ENCODE results near the gene BRD9. TPM values are rescaled to one million over a fixed set of nuclear protein-coding genes. Genes with fewer than 3 reads are reported as not detected.
"Not testable (repeated sequence)": the region's sequence is repeated elsewhere in the genome, so short reads cannot be mapped to it uniquely, and the experiment has no call there.

BRD9 gene
- total and polyA plus RNA-seq, 4 donors, result 33.4 to 49.2 (median 41.2) TPM

DNA sequence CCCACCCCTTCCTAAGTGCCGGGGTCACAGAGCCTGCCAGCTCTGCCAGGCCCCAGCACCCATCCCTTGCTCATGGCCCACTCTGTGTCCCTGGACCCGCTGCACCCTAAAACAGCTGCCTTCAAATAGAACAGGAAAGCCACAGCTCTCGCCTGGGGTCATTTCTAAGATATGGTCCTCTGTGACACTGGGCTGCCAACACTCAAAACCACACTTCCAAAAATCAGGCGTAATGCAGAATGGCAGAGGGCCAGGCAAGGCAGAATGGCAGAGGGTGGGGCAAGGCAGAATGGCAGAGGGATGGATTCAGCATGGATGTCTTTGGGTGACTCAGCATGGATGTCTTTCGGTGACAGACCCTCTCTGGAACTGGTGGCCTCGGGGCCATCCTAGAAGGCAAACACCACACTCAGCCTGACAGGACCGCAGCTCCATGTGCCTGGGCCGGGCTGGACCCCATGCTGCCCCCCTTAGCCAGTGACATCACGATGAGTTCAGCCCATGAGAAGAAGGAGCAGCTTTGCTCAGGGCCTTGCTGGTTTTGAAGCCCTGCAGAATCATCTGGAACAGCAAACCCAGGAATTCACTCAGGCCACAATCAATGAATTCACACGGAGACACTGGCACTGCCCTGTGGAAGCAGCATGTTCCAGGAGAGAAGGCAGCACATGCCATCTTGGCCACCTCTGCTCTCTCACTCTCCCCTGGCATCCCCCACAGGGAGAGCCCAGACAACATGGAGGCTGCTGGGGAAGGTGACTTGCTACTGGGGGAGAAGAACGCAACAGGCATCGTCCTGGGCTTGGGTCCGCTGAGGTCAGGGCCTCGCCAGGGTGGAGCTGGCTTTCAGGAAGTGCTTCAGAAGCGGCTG is 50.8 kb downstream of the BRD9 start:
- not testable (repeated sequence) for H3K27me3 ChIP-seq (ENCODE audit: control insufficient read depth, insufficient read depth, low read length); H3K4me3 ChIP-seq (ENCODE audit: low read depth, low read length); H3K4me1 ChIP-seq (ENCODE audit: control insufficient read depth, insufficient read depth, low read length); DNase-seq (ENCODE audit: low read depth in 4 of 6, low spot score in 6 of 6); H3K27ac ChIP-seq (ENCODE audit: low read depth, low read length); H3K9me3 ChIP-seq (ENCODE audit: control insufficient read depth, insufficient read depth, low read length)
- peaks cover 52% of the 10 kb centered on the region for H3K36me3 ChIP-seq (ENCODE audit: control insufficient read depth, insufficient read depth, low read length)
- WGBS (ENCODE audit: insufficient coverage), result 87% methylated on average over 10 of the region's 15 CpGs

DNA sequence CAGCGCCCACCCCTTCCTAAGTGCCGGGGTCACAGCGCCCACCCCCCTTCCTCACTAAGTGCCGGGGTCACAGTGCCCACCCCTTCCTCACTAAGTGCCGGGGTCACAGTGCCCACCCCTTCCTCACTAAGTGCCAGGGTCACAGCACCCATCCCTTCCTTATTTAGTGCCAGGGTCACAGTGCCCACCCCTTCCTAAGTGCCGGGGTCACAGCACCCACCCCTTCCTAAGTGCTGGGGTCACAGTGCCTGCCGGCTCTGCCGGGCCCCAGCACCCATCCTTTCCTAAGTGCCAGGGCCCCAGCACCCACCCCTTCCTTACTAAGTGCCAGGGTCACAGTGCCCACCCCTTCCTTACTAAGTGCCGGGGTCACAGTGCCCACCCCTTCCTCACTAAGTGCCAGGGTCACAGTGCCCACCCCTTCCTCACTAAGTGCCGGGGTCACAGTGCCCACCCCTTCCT is 51.6 kb downstream of the BRD9 start:
- H3K27ac ChIP-seq (ENCODE audit: low read depth, low read length); H3K9me3 ChIP-seq (ENCODE audit: control insufficient read depth, insufficient read depth, low read length); H3K27me3 ChIP-seq (ENCODE audit: control insufficient read depth, insufficient read depth, low read length); H3K4me1 ChIP-seq (ENCODE audit: control insufficient read depth, insufficient read depth, low read length); H3K4me3 ChIP-seq (ENCODE audit: low read depth, low read length); DNase-seq (ENCODE audit: low read depth in 4 of 6, low spot score in 6 of 6): not testable (repeated sequence)
- peaks cover 49% of the 10 kb centered on the region for H3K36me3 ChIP-seq (ENCODE audit: control insufficient read depth, insufficient read depth, low read length)
- 85% methylated on average over 7 of the region's 10 CpGs for WGBS (ENCODE audit: insufficient coverage)

DNA sequence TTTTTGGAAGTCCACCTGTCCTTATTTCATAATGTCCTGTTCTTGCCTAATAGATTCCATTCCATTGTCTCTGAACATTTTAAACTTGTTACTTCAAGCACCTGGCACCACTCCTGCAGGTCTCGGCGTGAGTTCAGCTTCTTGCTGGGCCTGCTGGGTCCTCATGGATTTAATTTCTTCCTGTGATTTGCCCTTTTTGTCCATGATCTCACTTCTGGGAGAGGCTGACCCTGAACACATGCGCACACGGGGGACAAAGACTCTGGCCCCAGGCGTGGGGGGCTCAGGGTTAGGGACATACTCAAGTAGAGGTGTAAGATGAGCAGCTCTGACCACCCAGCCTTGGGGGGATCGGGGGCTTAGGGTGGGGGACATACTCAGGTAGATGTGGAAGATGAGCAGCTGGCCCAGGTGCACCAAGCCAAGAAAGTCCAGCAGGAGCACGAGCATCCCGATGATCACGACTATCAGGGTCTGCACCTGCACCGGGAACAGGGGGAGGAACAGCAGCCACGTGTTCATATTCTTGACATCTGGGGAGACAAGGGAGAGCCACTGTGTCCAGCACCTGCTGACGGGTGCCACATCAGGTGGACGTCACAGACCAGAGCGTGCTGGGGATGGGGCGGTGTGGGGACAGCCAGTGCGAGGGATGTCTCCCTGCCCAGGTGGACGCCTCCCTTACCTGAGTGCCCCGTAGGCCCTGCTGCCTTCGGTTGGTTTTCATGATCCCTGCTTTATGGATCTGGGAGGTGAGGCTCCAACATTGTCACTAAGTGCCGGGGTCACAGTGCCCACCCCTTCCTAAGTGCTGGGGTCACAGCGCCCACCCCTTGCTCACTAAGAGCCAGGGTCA is 52.3 kb downstream of the BRD9 start:
- peaks cover 49% of the 10 kb centered on the region for H3K36me3 ChIP-seq (ENCODE audit: control insufficient read depth, insufficient read depth, low read length)

GRCh38 chr5:838431-838851 is 54.2 kb downstream of the BRD9 start:
- H3K9me3 ChIP-seq (ENCODE audit: control insufficient read depth, insufficient read depth, low read length); H3K4me1 ChIP-seq (ENCODE audit: control insufficient read depth, insufficient read depth, low read length); H3K27ac ChIP-seq (ENCODE audit: low read depth, low read length); DNase-seq (ENCODE audit: low read depth in 4 of 6, low spot score in 6 of 6); H3K4me3 ChIP-seq (ENCODE audit: low read depth, low read length); H3K27me3 ChIP-seq (ENCODE audit: control insufficient read depth, insufficient read depth, low read length): not testable (repeated sequence)
- WGBS (ENCODE audit: insufficient coverage), result 83% methylated on average over 10 of the region's 10 CpGs
- H3K36me3 ChIP-seq (ENCODE audit: control insufficient read depth, insufficient read depth, low read length), result peaks cover 40% of the 10 kb centered on the region

More for the DNA sequence above, 52.3 kb downstream of the BRD9 start:
- not testable (repeated sequence) for H3K27ac ChIP-seq (ENCODE audit: low read depth, low read length); H3K9me3 ChIP-seq (ENCODE audit: control insufficient read depth, insufficient read depth, low read length); H3K4me1 ChIP-seq (ENCODE audit: control insufficient read depth, insufficient read depth, low read length); H3K4me3 ChIP-seq (ENCODE audit: low read depth, low read length); DNase-seq (ENCODE audit: low read depth in 4 of 6, low spot score in 6 of 6); H3K27me3 ChIP-seq (ENCODE audit: control insufficient read depth, insufficient read depth, low read length)
- WGBS (ENCODE audit: insufficient coverage), result 97% methylated on average over 18 of the region's 21 CpGs

GRCh38 chr5:837621-838121 is 54.9 kb downstream of the BRD9 start:
- not testable (repeated sequence) for H3K4me3 ChIP-seq (ENCODE audit: low read depth, low read length); H3K9me3 ChIP-seq (ENCODE audit: control insufficient read depth, insufficient read depth, low read length); H3K4me1 ChIP-seq (ENCODE audit: control insufficient read depth, insufficient read depth, low read length); H3K27ac ChIP-seq (ENCODE audit: low read depth, low read length); H3K27me3 ChIP-seq (ENCODE audit: control insufficient read depth, insufficient read depth, low read length); DNase-seq (ENCODE audit: low read depth in 4 of 6, low spot score in 6 of 6)
- peaks cover 35% of the 10 kb centered on the region for H3K36me3 ChIP-seq (ENCODE audit: control insufficient read depth, insufficient read depth, low read length)
- WGBS (ENCODE audit: insufficient coverage), result 95% methylated on average over 12 of the region's 14 CpGs

- H3K27me3 ChIP-seq (ENCODE audit: control insufficient read depth, insufficient read depth, low read length); H3K4me3 ChIP-seq (ENCODE audit: low read depth, low read length); DNase-seq (ENCODE audit: low read depth in 4 of 6, low spot score in 6 of 6); H3K27ac ChIP-seq (ENCODE audit: low read depth, low read length); H3K9me3 ChIP-seq (ENCODE audit: control insufficient read depth, insufficient read depth, low read length); H3K4me1 ChIP-seq (ENCODE audit: control insufficient read depth, insufficient read depth, low read length): not testable (repeated sequence)
- peaks cover 22% of the 10 kb centered on the region for H3K36me3 ChIP-seq (ENCODE audit: control insufficient read depth, insufficient read depth, low read length)
- WGBS (ENCODE audit: insufficient coverage), result 96% methylated on average over 6 of the region's 7 CpGs
Measured at GRCh38 chr5:835933-836612, 56.5 kb downstream of the BRD9 start.

- no CpG with 5 or more reads among the region's 2 CpGs for WGBS (ENCODE audit: insufficient coverage)
- not testable (repeated sequence) for H3K9me3 ChIP-seq (ENCODE audit: control insufficient read depth, insufficient read depth, low read length); DNase-seq (ENCODE audit: low read depth in 4 of 6, low spot score in 6 of 6)
Measured at GRCh38 chr5:834013-834412, 58.6 kb downstream of the BRD9 start.

DNA sequence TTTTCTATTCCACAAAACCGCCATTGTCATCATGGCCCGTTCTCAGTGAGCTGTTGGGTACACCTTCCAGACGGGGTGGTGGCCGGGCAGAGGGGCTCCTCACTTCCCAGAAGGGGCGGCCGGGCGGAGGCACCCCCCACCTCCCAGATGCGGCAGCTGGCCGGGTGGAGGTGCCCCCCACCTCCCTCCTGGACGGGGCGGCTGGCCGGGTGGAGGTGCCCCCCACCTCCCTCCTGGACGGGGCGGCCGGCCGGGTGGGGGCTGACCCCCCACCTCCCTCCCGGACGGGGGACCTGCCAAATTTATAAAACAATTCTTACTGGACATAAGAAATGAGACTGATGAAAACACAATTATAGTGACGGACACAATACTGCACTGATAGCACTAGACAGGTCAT is 64.4 kb downstream of the BRD9 start:
- DNase-seq (ENCODE audit: low read depth in 4 of 6, low spot score in 6 of 6); H3K27me3 ChIP-seq (ENCODE audit: control insufficient read depth, insufficient read depth, low read length); H3K4me3 ChIP-seq (ENCODE audit: low read depth, low read length); H3K27ac ChIP-seq (ENCODE audit: low read depth, low read length); H3K4me1 ChIP-seq (ENCODE audit: control insufficient read depth, insufficient read depth, low read length); H3K9me3 ChIP-seq (ENCODE audit: control insufficient read depth, insufficient read depth, low read length): not testable (repeated sequence)
- H3K36me3 ChIP-seq (ENCODE audit: control insufficient read depth, insufficient read depth, low read length), result peaks cover 12% of the 10 kb centered on the region
- WGBS (ENCODE audit: insufficient coverage), result 95% methylated on average over 4 of the region's 19 CpGs

More at GRCh38 chr5:834013-834412, 58.6 kb downstream of the BRD9 start:
- not testable (repeated sequence) for H3K27me3 ChIP-seq (ENCODE audit: control insufficient read depth, insufficient read depth, low read length); H3K27ac ChIP-seq (ENCODE audit: low read depth, low read length); H3K4me3 ChIP-seq (ENCODE audit: low read depth, low read length); H3K4me1 ChIP-seq (ENCODE audit: control insufficient read depth, insufficient read depth, low read length)
- peaks cover 12% of the 10 kb centered on the region for H3K36me3 ChIP-seq (ENCODE audit: control insufficient read depth, insufficient read depth, low read length)

- not testable (repeated sequence) for H3K9me3 ChIP-seq (ENCODE audit: control insufficient read depth, insufficient read depth, low read length); H3K4me3 ChIP-seq (ENCODE audit: low read depth, low read length); DNase-seq (ENCODE audit: low read depth in 4 of 6, low spot score in 6 of 6); H3K27me3 ChIP-seq (ENCODE audit: control insufficient read depth, insufficient read depth, low read length); H3K4me1 ChIP-seq (ENCODE audit: control insufficient read depth, insufficient read depth, low read length); H3K27ac ChIP-seq (ENCODE audit: low read depth, low read length)
- H3K36me3 ChIP-seq (ENCODE audit: control insufficient read depth, insufficient read depth, low read length), result peaks cover 12% of the 10 kb centered on the region
- no CpG with 5 or more reads among the region's 1 CpG for WGBS (ENCODE audit: insufficient coverage)
Measured at GRCh38 chr5:825544-825943, 67.1 kb downstream of the BRD9 start.
